K562 (cell line): ENCODE data around the gene CD72. TPM values are rescaled to one million over a fixed set of nuclear protein-coding genes. Genes with fewer than 3 reads are reported as not detected.

ENCODE experiments used
- ATAC-seq: fragments of 200-7000 bp; cut with Tn5 transposase; 3 replicates; pipeline ENCODE4 v1.9.1; 2020; ENCODE audit warnings: moderate library complexity
- BruUV-seq: library from RNA; stranded (reverse); fragments of 400-500 nt; replicated peaks from 2 replicates; lab custom pipeline; 2021; lab: Mats Ljungman, UMichigan
- CTCF ChIA-PET: fragments of 300-600 bp; formaldehyde crosslinking; extraction: SDS; loops from one replicate; lab custom pipeline; 2021; ENCODE audit warnings: low intra/inter-chr PET ratio; lab: Yijun Ruan, JAX
- POLR2A ChIA-PET: fragments of 300-600, 350-650 bp; sonication (Branson Sonifier 250); formaldehyde crosslinking; extraction: SDS; loops from one replicate; lab custom pipeline; 2021; ENCODE audit warnings: antibody characterized with exemption, inconsistent platforms; lab: Yijun Ruan, JAX
- DNase-seq, 4 experiments: peaks; one replicate each; pipeline versions ENCODE4 v3.0.0 to v3.0.0-alpha.2; 2011 to 2018; ENCODE audit warnings: low spot score in 3 of 4, mixed read lengths in 3 of 4; ENCODE audit errors: extremely low read depth in 1 of 4
- FAIRE-seq: peaks from 2 replicates; lab custom pipeline; 2011; peaks lifted over from hg19 to GRCh38; lab: Jason Lieb, UNC
- H2AFZ ChIP-seq: 2 replicates; pipeline ENCODE4 v1.6.0; 2011; ENCODE audit warnings: low read depth, low read length, control low read depth, inconsistent platforms
- H3K27ac ChIP-seq: fragments of 200-600 bp; 3 replicates; pipeline ENCODE4 v1.8.0; 2011; ENCODE audit warnings: low read depth, mild to moderate bottlenecking, control low read depth, inconsistent platforms, low read length, moderate library complexity, mixed read lengths; ENCODE audit errors: extremely low read depth
- H3K27me3 ChIP-seq, 2 experiments: fragments of 300-600 bp in 1 of 2; 2 replicates in 1 of 2; 3 replicates in 1 of 2; pipeline versions ENCODE4 v1.6.0 to v1.8.0; 2011; ENCODE audit warnings: inconsistent platforms in 2 of 2, low read length in 2 of 2, mild to moderate bottlenecking in 1 of 2, mixed read lengths in 1 of 2, moderate library complexity in 1 of 2; ENCODE audit not compliant: control insufficient read depth in 2 of 2, insufficient read depth in 2 of 2
- H3K36me3 ChIP-seq: fragments of 300-600 bp; 3 replicates; pipeline ENCODE4 v1.8.0; 2011; ENCODE audit warnings: mild to moderate bottlenecking, low read length, inconsistent platforms; ENCODE audit not compliant: control insufficient read depth, insufficient read depth
- H3K4me1 ChIP-seq, 2 experiments: fragments of 200-600 bp in 1 of 2; replicated peaks in 1 of 2; 2 replicates in 1 of 2; 3 replicates in 1 of 2; pipeline versions ENCODE4 v1.5.1 to v1.8.0; 2011; ENCODE audit warnings: inconsistent platforms in 2 of 2, low read length in 2 of 2, mild to moderate bottlenecking in 1 of 2, mixed read lengths in 1 of 2, moderate library complexity in 1 of 2; ENCODE audit not compliant: control insufficient read depth in 2 of 2, insufficient read depth in 2 of 2
- H3K4me2 ChIP-seq: 2 replicates; pipeline ENCODE4 v1.6.1; 2011; ENCODE audit warnings: low read length, control low read depth, inconsistent platforms, mixed read lengths; ENCODE audit not compliant: insufficient read depth
- H3K4me3 ChIP-seq: fragments of 200-600 bp; sonication (generic), shearing (Covaris generic); 2 replicates; pipeline ENCODE4 v1.5.1; 2016; ENCODE audit warnings: control low read depth, inconsistent platforms
- H3K79me2 ChIP-seq: fragments of 200-600 bp; 3 replicates; pipeline ENCODE4 v1.8.0; 2011; ENCODE audit warnings: low read length, inconsistent platforms; ENCODE audit not compliant: control insufficient read depth, insufficient read depth
- H3K9ac ChIP-seq, 2 experiments: 2 replicates each; pipeline versions ENCODE4 v1.6.0 to v1.6.1; 2011; ENCODE audit warnings: low read depth in 2 of 2, low read length in 2 of 2, control low read depth in 1 of 2, inconsistent platforms in 1 of 2, mild to moderate bottlenecking in 1 of 2, mixed read lengths in 1 of 2; ENCODE audit not compliant: insufficient read depth in 1 of 2
- H3K9me1 ChIP-seq: one replicate; pipeline ENCODE4 v1.6.0; 2011; ENCODE audit warnings: inconsistent platforms, mild to moderate bottlenecking, low read length, moderate library complexity; ENCODE audit not compliant: control insufficient read depth, insufficient read depth
- H3K9me3 ChIP-seq: replicated peaks from 2 replicates; pipeline ENCODE4 v1.5.1; 2011; ENCODE audit warnings: low read depth, low read length, inconsistent platforms; ENCODE audit not compliant: control insufficient read depth, insufficient read depth
- H4K20me1 ChIP-seq: replicated peaks from 2 replicates; pipeline ENCODE4 v1.6.1; 2011; ENCODE audit warnings: low read length, inconsistent platforms, mixed read lengths; ENCODE audit not compliant: control insufficient read depth, insufficient read depth
- BRD9 ChIP-seq: fragments of 450-650 bp; IDR thresholded peaks from 2 replicates; pipeline ENCODE4 v1.6.1; 2018; ENCODE audit warnings: low read depth; ENCODE audit not compliant: partially characterized antibody
- CBX2 ChIP-seq: fragments of 200-600 bp; sonication (generic); IDR thresholded peaks from one replicate; pipeline ENCODE4 v1.6.1; 2012; ENCODE audit warnings: mild to moderate bottlenecking, low read length, inconsistent platforms; ENCODE audit not compliant: insufficient read depth, poor library complexity, severe bottlenecking
- CREB1 ChIP-seq, 2 experiments: sonication (generic) in 1 of 2; formaldehyde crosslinking in 1 of 2; IDR thresholded peaks; 2 replicates each; pipeline versions ENCODE4 v1.6.1 to v1.8.0; 2012 to 2022; ENCODE audit warnings: inconsistent platforms in 1 of 2, mild to moderate bottlenecking in 1 of 2, missing genetic modification reagents in 1 of 2, moderate library complexity in 1 of 2
- EP400 ChIP-seq: fragments of 450-650 bp; IDR thresholded peaks from 2 replicates; pipeline ENCODE4 v1.6.1; 2017; ENCODE audit warnings: antibody characterized with exemption, mild to moderate bottlenecking, moderate library complexity
- LEF1 ChIP-seq: fragments of 450-650 bp; IDR thresholded peaks from 2 replicates; pipeline ENCODE4 v1.6.1; 2016; ENCODE audit warnings: mild to moderate bottlenecking
- MECOM ChIP-seq: fragments of 250-450 bp; sonication (Bioruptor Pico); IDR thresholded peaks from 2 replicates; pipeline ENCODE4 v1.8.0; 2022; ENCODE audit warnings: inconsistent platforms
- MEIS2 ChIP-seq: fragments of 450-650 bp; IDR thresholded peaks from 2 replicates; pipeline ENCODE4 v1.6.1; 2014; ENCODE audit warnings: mild to moderate bottlenecking; ENCODE audit not compliant: partially characterized antibody
- PHF20 ChIP-seq: fragments of 450-650 bp; IDR thresholded peaks from 2 replicates; pipeline ENCODE4 v1.6.1; 2018; ENCODE audit not compliant: partially characterized antibody
- PHF8 ChIP-seq: fragments of 200-600 bp; sonication (generic); IDR thresholded peaks from 2 replicates; pipeline ENCODE4 v1.6.1; 2012; ENCODE audit warnings: mixed run types, mild to moderate bottlenecking, inconsistent platforms, low read length, moderate library complexity, borderline replicate concordance
- RBM34 ChIP-seq: fragments of 200-400 bp; formaldehyde crosslinking; IDR thresholded peaks from 2 replicates; pipeline ENCODE4 v1.6.1; 2018; ENCODE audit warnings: low read length, borderline replicate concordance; ENCODE audit not compliant: insufficient read depth
- SETDB1 ChIP-seq: IDR thresholded peaks from one replicate; pipeline ENCODE4 v1.6.1; 2012; ENCODE audit warnings: low read length, control low read depth, inconsistent platforms
- SP2 ChIP-seq: IDR thresholded peaks from 2 replicates; pipeline ENCODE4 v1.6.1; 2011; ENCODE audit warnings: mild to moderate bottlenecking, low read depth, low read length, moderate library complexity; ENCODE audit not compliant: poor library complexity, severe bottlenecking; ENCODE audit errors: extremely low read depth
- TAF1 ChIP-seq: IDR thresholded peaks from 2 replicates; pipeline ENCODE4 v1.6.1; 2011; ENCODE audit warnings: mild to moderate bottlenecking, low read length, moderate library complexity; ENCODE audit not compliant: insufficient read depth, control insufficient read depth, severe bottlenecking; ENCODE audit errors: extremely low read depth
- USF2 ChIP-seq: sonication (generic); formaldehyde crosslinking; IDR thresholded peaks from 2 replicates; pipeline ENCODE4 v1.5.0; 2020; ENCODE audit warnings: missing genetic modification reagents
- ZBTB8A ChIP-seq: fragments of 450-650 bp; IDR thresholded peaks from 2 replicates; pipeline ENCODE4 v1.6.1; 2018; ENCODE audit warnings: mild to moderate bottlenecking, moderate library complexity; ENCODE audit not compliant: partially characterized antibody
- ZNF445 ChIP-seq: fragments of 250-450 bp; sonication (Bioruptor Pico); IDR thresholded peaks from 2 replicates; pipeline ENCODE4 v1.4.0; 2020; ENCODE audit warnings: low read depth, mild to moderate bottlenecking, moderate library complexity
- ZNF717 ChIP-seq: fragments of 250-450 bp; sonication (Bioruptor Pico); IDR thresholded peaks from 2 replicates; pipeline ENCODE4 v1.5.0; 2021
- ZZZ3 ChIP-seq: fragments of 450-650 bp; IDR thresholded peaks from 2 replicates; pipeline ENCODE4 v1.6.1; 2016; ENCODE audit warnings: antibody characterized with exemption, mild to moderate bottlenecking, moderate library complexity
- WGBS: fragments of 100-300 bp; shearing (Covaris generic); methylation state at CpG from one replicate; pipeline ENCODE4 v1.1.6; 2016; ENCODE audit warnings: low coverage, mixed read lengths; ENCODE audit not compliant: insufficient coverage; ENCODE audit errors: missing lambda C conversion rate; 5-methylcytosine and 5-hydroxymethylcytosine counted together
- in situ Hi-C: fragments of 300-500 bp; cut with MboI; formaldehyde crosslinking; loops from 4 replicates; pipeline ENCODE4 v1.15.0; 2018; ENCODE audit warnings: inconsistent platforms, mixed read lengths
- intact Hi-C: fragments of 100-400 bp; cut with micrococcal nuclease; formaldehyde crosslinking; loops from 2 replicates; pipeline ENCODE4 v1.14.2; 2022
- polyA plus RNA-seq, 8 experiments: library from polyadenylated mRNA; depleted of rRNA in 4 of 8; stranded (reverse) in 5 of 8; unstranded in 3 of 8; fragments of >200 nt; fragmentation: Nextera tagmentation in 2 of 8; fragmentation: Illumina TruSeq in 1 of 8; extraction: Ambion mirVana in 2 of 8; extraction: Trizol in 1 of 8; gene quantifications; 2 replicates each; pipeline versions ENCODE4 v1.2.1 to v1.2.3, GENCODE V29; 2011 to 2014; ENCODE audit warnings: inconsistent platforms in 1 of 8, missing spikeins in 1 of 8
- total RNA-seq, 7 experiments: library from RNA; depleted of rRNA in 6 of 7; stranded (reverse); fragments of >200 nt in 6 of 7; fragmentation: Illumina TruSeq in 2 of 7; extraction: Trizol in 2 of 7; gene quantifications; 2 replicates each; pipeline versions ENCODE4 v1.2.1 to v1.2.3, GENCODE V29; 2011 to 2021; ENCODE audit warnings: low replicate concordance in 1 of 7
- TF ChIP-seq, protein P1 (sequence below): sonication (generic); formaldehyde crosslinking; IDR thresholded peaks from 2 replicates; pipeline ENCODE4 v1.8.1; 2022; ENCODE audit warnings: missing genetic modification reagents

Gene CD72
- total and polyA plus RNA-seq, 9 of the 15 experiments (the other 6 are each of a cell fraction or from before 2014, with no cell fraction given): 0.11 to 0.78 (median 0.27) TPM; not detected in 1

DNA sequence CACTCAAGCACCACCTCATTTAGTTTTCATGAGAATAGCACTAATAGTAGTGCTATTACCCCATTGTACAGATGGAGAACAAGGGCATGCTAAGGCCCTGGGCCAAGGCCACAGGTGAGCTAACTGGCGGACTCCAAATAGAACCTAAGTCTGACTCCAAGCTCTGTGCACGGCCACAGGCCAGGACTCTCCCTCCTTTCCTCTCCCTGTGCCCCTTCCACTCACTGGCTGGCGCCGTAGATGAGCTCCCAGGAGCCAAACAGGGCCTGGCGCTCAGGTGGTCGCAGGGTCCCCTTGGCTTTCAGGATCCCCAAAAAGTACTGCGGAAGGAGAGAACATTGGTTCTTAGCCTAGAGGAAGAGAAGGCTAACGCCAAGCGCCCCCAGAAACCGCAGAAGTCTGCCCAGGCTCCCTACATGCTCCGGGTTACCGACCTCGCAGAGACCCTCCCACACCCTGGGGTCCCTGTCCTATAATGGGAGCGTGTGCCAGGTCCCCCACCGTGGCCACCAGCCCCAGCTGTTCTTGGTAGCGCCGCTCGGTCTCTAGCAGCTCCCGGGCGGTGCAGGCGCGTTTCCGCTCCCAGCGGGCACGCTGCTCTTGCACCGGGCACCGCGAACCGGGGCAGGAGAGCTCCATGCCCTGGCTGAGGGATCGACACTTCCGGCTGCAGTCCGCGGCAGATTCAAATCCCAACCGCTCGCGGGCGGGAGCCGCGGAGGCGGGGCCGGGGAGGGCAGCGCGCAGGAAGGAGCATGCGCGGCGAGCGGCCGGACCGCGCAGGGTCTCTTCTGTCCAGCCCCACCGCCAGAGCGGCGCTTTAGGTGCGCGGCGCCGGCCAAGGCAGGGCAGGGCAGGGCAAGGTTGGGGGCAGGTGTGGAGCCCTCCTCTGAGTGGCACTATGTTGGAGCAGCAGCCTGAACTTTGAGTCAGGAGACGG, 46.6 kb upstream of the CD72 start, which contains the start of gene ARHGEF39:
Gene ARHGEF39, minus strand, starts transcription at position 665 of the 940 bp plus-strand sequence. Its CDS starts 26 bp downstream, at position 639.
- Histone ChIP-seq H3K27me3 (no peaks in the 10 kb centered on the region), H3K36me3 (peaks cover 35% of the 10 kb centered on the region; the same call in 2 of the 3 replicates), H3K27ac (peak within 1 kb of the TSS; percentile 92), H3K9me1 (no peaks in the 10 kb centered on the region), H3K9me3 (no peaks in the 10 kb centered on the region), H2AFZ (peak within 1 kb of the TSS; percentile 95), H3K4me2 (peak within 1 kb of the TSS; percentile 95), H3K79me2 (peaks cover 18% of the 10 kb centered on the region), H3K4me1 (peaks cover 13 to 22% of the 10 kb centered on the region in 2 experiments), H3K9ac (peak within 1 kb of the TSS; percentile 91 to 95), H3K4me3 (peak within 1 kb of the TSS; percentile 81), H4K20me1 (no peaks in the 10 kb centered on the region)
- peak; percentile 96 for ATAC-seq
- peak; percentile 61 for FAIRE-seq
- POLR2A ChIA-PET: interaction anchor here (0.5 to 2.8 kb wide), 11 partner anchors 15 to 848 kb away, joined by 3 to 6 read pairs (median 4); no protein-coding TSS in a partner anchor
- WGBS: 1% methylated on average over 25 of the region's 58 CpGs
- CTCF ChIA-PET: no interaction called here
- DNase-seq: peak; percentile 87 to 92 (median 88)
- in situ Hi-C loops (no loop called here), intact Hi-C loops (loop anchor here (10.0 kb wide), 1 partner anchor 150 kb away; the partner anchor contains the start of genes HINT2 and SPAG8)
- BruUV-seq: TSS peak; percentile 65
- TF ChIP-seq PHF20 (no peak), ZNF717 (no peak), CREB1 (IDR thresholded peaks at IDR 0.05) (no peak), CREB1 (CRISPR knock-in tag; IDR thresholded peaks at IDR 0.05) (no peak), PHF8 (peak; percentile 69; the same call in 1 of the 2 replicates), MEIS2 (peak; percentile 31), CBX2 (no peak), ZBTB8A (no peak), ZNF445 (no peak), TAF1 (peak; percentile 24), USF2 (CRISPR knock-in tag) (no peak), EP400 (peak; percentile 91), LEF1 (no peak), SETDB1 (no peak), BRD9 (no peak), ZZZ3 (no peak), MECOM (CRISPR knock-in tag) (no peak), SP2 (no peak), RBM34 (no peak)
- TF ChIP-seq, protein P1, sequence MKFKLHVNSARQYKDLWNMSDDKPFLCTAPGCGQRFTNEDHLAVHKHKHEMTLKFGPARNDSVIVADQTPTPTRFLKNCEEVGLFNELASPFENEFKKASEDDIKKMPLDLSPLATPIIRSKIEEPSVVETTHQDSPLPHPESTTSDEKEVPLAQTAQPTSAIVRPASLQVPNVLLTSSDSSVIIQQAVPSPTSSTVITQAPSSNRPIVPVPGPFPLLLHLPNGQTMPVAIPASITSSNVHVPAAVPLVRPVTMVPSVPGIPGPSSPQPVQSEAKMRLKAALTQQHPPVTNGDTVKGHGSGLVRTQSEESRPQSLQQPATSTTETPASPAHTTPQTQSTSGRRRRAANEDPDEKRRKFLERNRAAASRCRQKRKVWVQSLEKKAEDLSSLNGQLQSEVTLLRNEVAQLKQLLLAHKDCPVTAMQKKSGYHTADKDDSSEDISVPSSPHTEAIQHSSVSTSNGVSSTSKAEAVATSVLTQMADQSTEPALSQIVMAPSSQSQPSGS (CRISPR knock-in tag): no peak
